ENCODE data around the gene TBCEL. TPM values are rescaled to one million over a fixed set of nuclear protein-coding genes. Genes with fewer than 3 reads are reported as not detected.

The TBCEL gene
- total and polyA plus RNA-seq, 11 donors: 3.0 to 40.5 (median 25.4) TPM

GRCh38 chr11:120996973-120997372 lies 26.9 kb upstream of the TBCEL start:
- Histone ChIP-seq H3K9me3 (no peaks in the 10 kb centered on the region), H3K36me3 (no peaks in the 10 kb centered on the region), H3K4me3 (no peak overlapping the region), H3K4me1 (no peaks in the 10 kb centered on the region), H3K27ac (no peak overlapping the region), H3K27me3 (peaks cover 0 to 22% (median 3%) of the 10 kb centered on the region in 9 donors)
- WGBS, 4 donors: 87 to 91% (median 90%) methylated on average over 5 of the region's 5 CpGs
- intact Hi-C loops (cut with DNase I): no loop called here
- TF ChIP-seq POLR2A (IDR thresholded peaks at IDR 0.05): no peak
- no peak for TF ChIP-seq CTCF (IDR thresholded peaks at IDR 0.05)
- DNase-seq (no peak), ATAC-seq (no peak)

- no peaks in the 10 kb centered on the region for H3K9me3 ChIP-seq
- no peak overlapping the region for H3K4me3 ChIP-seq
- ATAC-seq: no peak
- H3K27ac ChIP-seq: no peak overlapping the region
- no peak for DNase-seq
- H3K36me3 ChIP-seq: no peaks in the 10 kb centered on the region
- no peaks in the 10 kb centered on the region for H3K4me1 ChIP-seq
- peaks cover 0 to 26% (median 3%) of the 10 kb centered on the region in 9 donors for H3K27me3 ChIP-seq
- intact Hi-C loops (cut with DNase I): no loop called here
- TF ChIP-seq POLR2A (IDR thresholded peaks at IDR 0.05): no peak
- WGBS, 4 donors: 83 to 100% (median 93%) methylated on average over 1 of the region's 1 CpG
Observed at GRCh38 chr11:120998581-120998980, 25.3 kb upstream of the TBCEL start.

- DNase-seq (no peak), ATAC-seq (no peak)
- 47 to 63% (median 54%) methylated on average over 4 of the region's 4 CpGs for WGBS, 4 donors
- Histone ChIP-seq H3K4me1 (no peaks in the 10 kb centered on the region), H3K4me3 (no peak overlapping the region), H3K9me3 (no peaks in the 10 kb centered on the region), H3K36me3 (no peaks in the 10 kb centered on the region), H3K27ac (no peak overlapping the region), H3K27me3 (peaks cover 0 to 4% (median 0%) of the 10 kb centered on the region in 9 donors)
- no peak for TF ChIP-seq CTCF (IDR thresholded peaks at IDR 0.05)
- no peak for TF ChIP-seq POLR2A (IDR thresholded peaks at IDR 0.05)
- intact Hi-C loops (cut with DNase I): no loop called here
Observed at GRCh38 chr11:121004206-121004840, 19.6 kb upstream of the TBCEL start.

GRCh38 chr11:121006922-121007321 lies 17.0 kb upstream of the TBCEL start:
- H3K27ac ChIP-seq: no peak overlapping the region
- H3K4me1 ChIP-seq: no peaks in the 10 kb centered on the region
- no peaks in the 10 kb centered on the region for H3K9me3 ChIP-seq
- intact Hi-C loops (cut with DNase I): no loop called here
- no peak for TF ChIP-seq POLR2A (IDR thresholded peaks at IDR 0.05)
- TF ChIP-seq CTCF (IDR thresholded peaks at IDR 0.05): no peak
- ATAC-seq: no peak
- H3K27me3 ChIP-seq: peaks cover 0 to 4% (median 0%) of the 10 kb centered on the region in 9 donors
- no peak overlapping the region for H3K4me3 ChIP-seq
- no peaks in the 10 kb centered on the region for H3K36me3 ChIP-seq
- WGBS, 4 donors: 70 to 80% (median 78%) methylated on average over 1 of the region's 1 CpG
- DNase-seq: no peak

- H3K27ac ChIP-seq: no peak overlapping the region
- no peak for DNase-seq
- no peaks in the 10 kb centered on the region for H3K4me1 ChIP-seq
- TF ChIP-seq POLR2A (IDR thresholded peaks at IDR 0.05) (no peak), CTCF (IDR thresholded peaks at IDR 0.05) (no peak)
- no peaks in the 10 kb centered on the region for H3K36me3 ChIP-seq
- H3K27me3 ChIP-seq: no peaks in the 10 kb centered on the region
- ATAC-seq: no peak
- H3K9me3 ChIP-seq: no peaks in the 10 kb centered on the region
- intact Hi-C loops (cut with DNase I): no loop called here
- no peak overlapping the region for H3K4me3 ChIP-seq
Observed at GRCh38 chr11:121008551-121008950, 15.4 kb upstream of the TBCEL start.
